HepG2 (cell line): ENCODE measurements around the gene LIM2. TPM values are rescaled to one million over a fixed set of nuclear protein-coding genes. Genes with fewer than 3 reads are reported as not detected.

Experiments
- ATAC-seq: fragments of 200-7000 bp; cut with Tn5 transposase; 3 replicates; pipeline ENCODE4 v1.9.1; 2020; ENCODE audit warnings: mild to moderate bottlenecking, moderate library complexity
- BruUV-seq: library from RNA; stranded (reverse); fragments of 400-500 nt; replicated peaks from 2 replicates; lab custom pipeline; 2021; lab: Mats Ljungman, UMichigan
- CTCF ChIA-PET: fragments of 300-600 bp; formaldehyde crosslinking; extraction: SDS; loops from one replicate; lab custom pipeline; 2021; ENCODE audit warnings: low total read pairs, inconsistent platforms, low intra/inter-chr PET ratio; lab: Yijun Ruan, JAX
- POLR2A ChIA-PET: fragments of 350-600 bp; sonication (Branson Sonifier 250); formaldehyde crosslinking; loops from one replicate; lab custom pipeline; 2020; ENCODE audit warnings: antibody characterized with exemption, inconsistent platforms; lab: Yijun Ruan, JAX
- DNase-seq: peaks from one replicate; pipeline ENCODE4 v3.0.0-alpha.2; 2015; ENCODE audit warnings: low spot score
- FAIRE-seq: peaks from 3 replicates; lab custom pipeline; 2011; peaks lifted over from hg19 to GRCh38; lab: Jason Lieb, UNC
- H2AFZ ChIP-seq: one replicate; pipeline ENCODE4 v1.6.1; 2011; ENCODE audit warnings: low read length, inconsistent platforms
- H3K27ac ChIP-seq: fragments of 300-600 bp; 3 replicates; pipeline ENCODE4 v1.8.0; 2011; ENCODE audit warnings: mixed run types, mild to moderate bottlenecking, mixed read lengths, low read length, inconsistent platforms; ENCODE audit not compliant: insufficient read depth; ENCODE audit errors: extremely low read length
- H3K27me3 ChIP-seq, 2 experiments: fragments of 200-600 bp in 1 of 2; 2 replicates in 1 of 2; 3 replicates in 1 of 2; pipeline versions ENCODE4 v1.6.0 to v1.8.0; 2011; ENCODE audit warnings: low read length in 2 of 2, mild to moderate bottlenecking in 2 of 2, moderate library complexity in 2 of 2, inconsistent platforms in 1 of 2; ENCODE audit not compliant: insufficient read depth in 2 of 2, control insufficient read depth in 1 of 2
- H3K36me3 ChIP-seq, 2 experiments: fragments of 200-600 bp in 1 of 2; replicated peaks in 1 of 2; 2 replicates in 1 of 2; 3 replicates in 1 of 2; pipeline versions ENCODE4 v1.5.1 to v1.8.0; 2011; ENCODE audit warnings: low read length in 2 of 2, inconsistent platforms in 1 of 2; ENCODE audit not compliant: insufficient read depth in 2 of 2, control insufficient read depth in 1 of 2
- H3K4me1 ChIP-seq: 2 replicates; pipeline ENCODE4 v1.5.1; 2012; ENCODE audit warnings: low read length, inconsistent platforms; ENCODE audit not compliant: insufficient read depth
- H3K4me2 ChIP-seq: 2 replicates; pipeline ENCODE4 v1.6.0; 2011; ENCODE audit warnings: low read depth, low read length, inconsistent platforms
- H3K4me3 ChIP-seq, 3 experiments: fragments of 200-600 bp in 1 of 3; sonication (generic), shearing (Covaris generic) in 1 of 3; replicated peaks in 1 of 3; 2 replicates each; pipeline ENCODE4 v1.5.1; 2011 to 2016; ENCODE audit warnings: low read length in 3 of 3, inconsistent platforms in 2 of 3, low read depth in 2 of 3, mild to moderate bottlenecking in 2 of 3, control low read depth in 1 of 3, mixed read lengths in 1 of 3; ENCODE audit not compliant: insufficient read depth in 1 of 3
- H3K79me2 ChIP-seq: one replicate; pipeline ENCODE4 v1.6.1; 2011; ENCODE audit warnings: low read length, inconsistent platforms; ENCODE audit not compliant: insufficient read depth
- H3K9ac ChIP-seq: 2 replicates; pipeline ENCODE4 v1.6.0; 2011; ENCODE audit warnings: mild to moderate bottlenecking, low read depth, low read length, inconsistent platforms; ENCODE audit not compliant: insufficient read depth
- H3K9me3 ChIP-seq: 2 replicates; pipeline ENCODE4 v1.5.1; 2012; ENCODE audit warnings: mild to moderate bottlenecking, low read length
- H4K20me1 ChIP-seq: 2 replicates; pipeline ENCODE4 v1.6.0; 2011; ENCODE audit warnings: inconsistent platforms, mild to moderate bottlenecking, low read length, moderate library complexity; ENCODE audit not compliant: insufficient read depth
- HMGA1 ChIP-seq: sonication (generic); formaldehyde crosslinking; conservative IDR thresholded peaks from 2 replicates; pipeline ENCODE4 v1.4.0; 2020; ENCODE audit warnings: missing genetic modification reagents
- PAF1 ChIP-seq: IDR thresholded peaks from 2 replicates; pipeline ENCODE4 v1.6.1; 2016; ENCODE audit warnings: missing genetic modification reagents, missing compliant biosample characterization
- SOX5 ChIP-seq: IDR thresholded peaks from 2 replicates; pipeline ENCODE4 v1.6.1; 2016; ENCODE audit warnings: borderline replicate concordance
- ZMYM2 ChIP-seq: sonication (generic); formaldehyde crosslinking; IDR thresholded peaks from 2 replicates; pipeline ENCODE4 v1.8.0; 2022; ENCODE audit warnings: mild to moderate bottlenecking, missing genetic modification reagents
- WGBS: methylation state at CpG from one replicate; pipeline ENCODE4 v1.1.6; 2017; ENCODE audit warnings: low lambda C conversion rate; 5-methylcytosine and 5-hydroxymethylcytosine counted together
- in situ Hi-C: cut with HindIII; loops from 2 replicates; pipeline ENCODE4 v1.10.0; 2017; ENCODE audit warnings: low pct_unique_long_range_greater_than_20kb; ENCODE audit not compliant: extremely low pct_ligation_motif_present
- intact Hi-C: fragments of 100-400 bp; cut with micrococcal nuclease; formaldehyde crosslinking; loops from one replicate; pipeline ENCODE4 v1.10.0; 2022; ENCODE audit not compliant: unreplicated experiment
- polyA plus RNA-seq, 8 experiments: library from polyadenylated mRNA; depleted of rRNA in 3 of 8; stranded (reverse) in 7 of 8; unstranded in 1 of 8; fragments of >200 nt; fragmentation: Illumina TruSeq in 4 of 8; extraction: Trizol in 4 of 8; gene quantifications; 2 replicates each; pipeline versions ENCODE4 v1.2.1 to v1.2.3, GENCODE V29; 2011 to 2016; ENCODE audit warnings: low read depth in 4 of 8, missing spikeins in 1 of 8, mixed read lengths in 1 of 8; ENCODE audit not compliant: insufficient read depth in 1 of 8
- total RNA-seq, 5 experiments: library from RNA; depleted of rRNA; stranded (reverse); fragments of >200 nt; fragmentation: Illumina TruSeq; extraction: Trizol; gene quantifications; 2 replicates each; pipeline ENCODE4 v1.2.3, GENCODE V29; 2016; ENCODE audit warnings: low read depth in 1 of 5
- TF ChIP-seq, protein P1 (sequence below): sonication (generic); formaldehyde crosslinking; IDR thresholded peaks from 2 replicates; pipeline ENCODE4 v1.5.1; 2020; ENCODE audit warnings: mild to moderate bottlenecking, missing genetic modification reagents, moderate library complexity

LIM2 gene
- total and polyA plus RNA-seq, 2 of the 13 experiments (the other 11 are each of a cell fraction or from before 2014, with no cell fraction given), result 1.3 TPM; not detected in 1

DNA sequence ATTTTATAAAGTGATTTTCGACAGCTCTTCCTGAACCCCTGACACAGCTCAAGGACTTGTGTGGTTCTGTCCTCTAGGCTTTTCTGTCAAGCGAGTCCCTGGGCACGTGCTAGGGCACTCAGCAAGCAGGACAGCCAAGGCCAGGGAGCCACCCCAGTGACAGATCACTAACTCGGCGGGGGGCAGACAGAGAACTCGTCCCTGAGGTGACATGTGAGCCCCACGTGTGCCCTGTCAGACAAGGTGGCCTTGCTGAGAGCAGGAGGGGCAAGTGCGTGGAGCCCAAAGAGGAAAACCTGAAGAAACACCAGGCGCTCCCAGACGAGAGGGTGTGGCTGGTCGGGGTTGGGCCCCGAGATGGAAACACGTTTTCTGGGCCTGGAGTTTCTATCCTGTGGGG is 26.5 kb downstream of the LIM2 start:
- POLR2A ChIA-PET, result interaction anchor here (7.8 kb wide), 1 partner anchor 11 kb away, joined by 259 read pairs; no protein-coding TSS in a partner anchor
- no peak overlapping the region for H2AFZ ChIP-seq
- H3K27me3 ChIP-seq, result no peaks in the 10 kb centered on the region; a peak in 2 of 5 replicates
- FAIRE-seq (no peak), DNase-seq (no peak), ATAC-seq (no peak)
- H3K79me2 ChIP-seq, result peaks cover 45% of the 10 kb centered on the region
- peak overlapping the region; percentile 56; the same call in 1 of the 2 replicates for H3K9ac ChIP-seq
- intact Hi-C loops (no loop called here), in situ Hi-C loops (no loop called here)
- H3K36me3 ChIP-seq, result no peaks in the 10 kb centered on the region
- H3K4me2 ChIP-seq, result no peak overlapping the region
- H3K4me3 ChIP-seq, result no peak overlapping the region
- TF ChIP-seq, protein P1, sequence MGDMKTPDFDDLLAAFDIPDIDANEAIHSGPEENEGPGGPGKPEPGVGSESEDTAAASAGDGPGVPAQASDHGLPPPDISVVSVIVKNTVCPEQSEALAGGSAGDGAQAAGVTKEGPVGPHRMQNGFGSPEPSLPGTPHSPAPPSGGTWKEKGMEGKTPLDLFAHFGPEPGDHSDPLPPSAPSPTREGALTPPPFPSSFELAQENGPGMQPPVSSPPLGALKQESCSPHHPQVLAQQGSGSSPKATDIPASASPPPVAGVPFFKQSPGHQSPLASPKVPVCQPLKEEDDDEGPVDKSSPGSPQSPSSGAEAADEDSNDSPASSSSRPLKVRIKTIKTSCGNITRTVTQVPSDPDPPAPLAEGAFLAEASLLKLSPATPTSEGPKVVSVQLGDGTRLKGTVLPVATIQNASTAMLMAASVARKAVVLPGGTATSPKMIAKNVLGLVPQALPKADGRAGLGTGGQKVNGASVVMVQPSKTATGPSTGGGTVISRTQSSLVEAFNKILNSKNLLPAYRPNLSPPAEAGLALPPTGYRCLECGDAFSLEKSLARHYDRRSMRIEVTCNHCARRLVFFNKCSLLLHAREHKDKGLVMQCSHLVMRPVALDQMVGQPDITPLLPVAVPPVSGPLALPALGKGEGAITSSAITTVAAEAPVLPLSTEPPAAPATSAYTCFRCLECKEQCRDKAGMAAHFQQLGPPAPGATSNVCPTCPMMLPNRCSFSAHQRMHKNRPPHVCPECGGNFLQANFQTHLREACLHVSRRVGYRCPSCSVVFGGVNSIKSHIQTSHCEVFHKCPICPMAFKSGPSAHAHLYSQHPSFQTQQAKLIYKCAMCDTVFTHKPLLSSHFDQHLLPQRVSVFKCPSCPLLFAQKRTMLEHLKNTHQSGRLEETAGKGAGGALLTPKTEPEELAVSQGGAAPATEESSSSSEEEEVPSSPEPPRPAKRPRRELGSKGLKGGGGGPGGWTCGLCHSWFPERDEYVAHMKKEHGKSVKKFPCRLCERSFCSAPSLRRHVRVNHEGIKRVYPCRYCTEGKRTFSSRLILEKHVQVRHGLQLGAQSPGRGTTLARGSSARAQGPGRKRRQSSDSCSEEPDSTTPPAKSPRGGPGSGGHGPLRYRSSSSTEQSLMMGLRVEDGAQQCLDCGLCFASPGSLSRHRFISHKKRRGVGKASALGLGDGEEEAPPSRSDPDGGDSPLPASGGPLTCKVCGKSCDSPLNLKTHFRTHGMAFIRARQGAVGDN, result peak; percentile 53
- no peak for TF ChIP-seq HMGA1
- peaks cover 89% of the 10 kb centered on the region for H3K4me1 ChIP-seq
- CTCF ChIA-PET, result no interaction called here
- BruUV-seq, result no TSS peak
- whole genome bisulfite sequencing, result 96% methylated on average over 13 of the region's 13 CpGs
- peak overlapping the region; percentile 100 for H3K27ac ChIP-seq
- H4K20me1 ChIP-seq, result no peaks in the 10 kb centered on the region
- H3K9me3 ChIP-seq, result no peaks in the 10 kb centered on the region

DNA sequence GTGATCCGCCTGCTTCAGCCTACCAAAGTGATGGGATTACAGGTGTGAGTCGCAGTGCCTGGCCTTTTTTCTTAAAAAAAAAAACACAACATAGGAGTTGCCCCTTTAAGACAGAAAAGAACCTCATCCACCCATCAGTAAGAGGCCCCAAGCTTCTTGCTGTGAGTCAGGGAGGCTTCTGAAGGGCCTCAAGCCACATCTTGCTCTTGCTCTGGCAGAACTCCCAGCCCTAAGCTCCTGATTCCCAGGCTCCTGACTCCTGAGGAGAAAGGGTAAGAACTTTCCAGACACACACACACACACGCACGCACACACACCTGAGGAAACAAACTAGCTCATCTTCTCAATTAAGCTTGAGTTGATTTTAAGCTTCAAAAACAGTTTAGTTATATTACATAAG is 28.5 kb downstream of the LIM2 start:
- TF ChIP-seq PAF1, result no peak
- TF ChIP-seq SOX5 (CRISPR knock-in tag), result 0 out of 2 replicates have a peak, but pooled peaks have one; percentile 12
- 0 out of 2 replicates have a peak, but pooled peaks have one; percentile 18 for TF ChIP-seq ZMYM2 (CRISPR knock-in tag)
- Histone ChIP-seq H3K9ac (peak overlapping the region; percentile 53), H3K4me3 (no peak overlapping the region), H3K79me2 (peaks cover 31% of the 10 kb centered on the region), H3K4me1 (peaks cover 96% of the 10 kb centered on the region), H4K20me1 (no peaks in the 10 kb centered on the region), H2AFZ (no peak overlapping the region), H3K27me3 (no peaks in the 10 kb centered on the region), H3K9me3 (no peaks in the 10 kb centered on the region), H3K27ac (peak overlapping the region; percentile 64), H3K4me2 (no peak overlapping the region), H3K36me3 (no peaks in the 10 kb centered on the region)
- no peak for ATAC-seq
- ChIA-PET CTCF (no interaction called here), POLR2A (interaction anchor here (1.2 to 7.8 kb wide), 3 partner anchors 9 to 20 kb away, joined by 4 to 259 read pairs (median 9); partner anchors contain the start of gene VSIG10L)
- no peak for FAIRE-seq
- no TSS peak for BruUV-seq
- in situ Hi-C loops (no loop called here), intact Hi-C loops (no loop called here)
- WGBS, result 98% methylated on average over 4 of the region's 4 CpGs
- DNase-seq, result no peak
